Fibroblast of lung (primary cell): ENCODE results near the gene PITRM1.

Experiments used
- EZH2 ChIP-seq: IDR thresholded peaks from 2 replicates; pipeline ENCODE4 v1.5.1; 2012; ENCODE audit warnings: low read length, control low read depth, mild to moderate bottlenecking; ENCODE audit errors: missing control alignments
- TF ChIP-seq, protein P1 (sequence below), 2 donors: IDR thresholded peaks in 1 of 2; conservative IDR thresholded peaks in 1 of 2; 1 replicate in 1 of 2; 2 replicates in 1 of 2; pipeline ENCODE4 v1.5.1; 2011 to 2012; ENCODE audit warnings: low read length in 2 of 2, control low read depth in 1 of 2, inconsistent platforms in 1 of 2, low read depth in 1 of 2, mild to moderate bottlenecking in 1 of 2

GRCh38 chr10:3108575-3109105, 63.9 kb downstream of the PITRM1 start:
- TF ChIP-seq, protein P1, sequence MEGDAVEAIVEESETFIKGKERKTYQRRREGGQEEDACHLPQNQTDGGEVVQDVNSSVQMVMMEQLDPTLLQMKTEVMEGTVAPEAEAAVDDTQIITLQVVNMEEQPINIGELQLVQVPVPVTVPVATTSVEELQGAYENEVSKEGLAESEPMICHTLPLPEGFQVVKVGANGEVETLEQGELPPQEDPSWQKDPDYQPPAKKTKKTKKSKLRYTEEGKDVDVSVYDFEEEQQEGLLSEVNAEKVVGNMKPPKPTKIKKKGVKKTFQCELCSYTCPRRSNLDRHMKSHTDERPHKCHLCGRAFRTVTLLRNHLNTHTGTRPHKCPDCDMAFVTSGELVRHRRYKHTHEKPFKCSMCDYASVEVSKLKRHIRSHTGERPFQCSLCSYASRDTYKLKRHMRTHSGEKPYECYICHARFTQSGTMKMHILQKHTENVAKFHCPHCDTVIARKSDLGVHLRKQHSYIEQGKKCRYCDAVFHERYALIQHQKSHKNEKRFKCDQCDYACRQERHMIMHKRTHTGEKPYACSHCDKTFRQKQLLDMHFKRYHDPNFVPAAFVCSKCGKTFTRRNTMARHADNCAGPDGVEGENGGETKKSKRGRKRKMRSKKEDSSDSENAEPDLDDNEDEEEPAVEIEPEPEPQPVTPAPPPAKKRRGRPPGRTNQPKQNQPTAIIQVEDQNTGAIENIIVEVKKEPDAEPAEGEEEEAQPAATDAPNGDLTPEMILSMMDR (conservative IDR thresholded peaks at IDR 0.05 in 1 of 2, IDR thresholded peaks at IDR 0.05 in 1 of 2; ENCODE audit: low read depth in 1 of 2, low read length in 2 of 2), result no peak
- TF ChIP-seq EZH2, result no peak
